GM21619 (cell line): Measurements from ENCODE around the gene CEBPZOS.
A peak's percentile ranks its signal among the peaks of the same experiment; 100 is the strongest.

ENCODE experiments used
- ATAC-seq: cut with Tn5 transposase; IDR thresholded peaks from one replicate; pipeline ENCODE4 v1.9.1; 2021; ENCODE audit not compliant: unreplicated experiment

CEBPZOS gene

DNA sequence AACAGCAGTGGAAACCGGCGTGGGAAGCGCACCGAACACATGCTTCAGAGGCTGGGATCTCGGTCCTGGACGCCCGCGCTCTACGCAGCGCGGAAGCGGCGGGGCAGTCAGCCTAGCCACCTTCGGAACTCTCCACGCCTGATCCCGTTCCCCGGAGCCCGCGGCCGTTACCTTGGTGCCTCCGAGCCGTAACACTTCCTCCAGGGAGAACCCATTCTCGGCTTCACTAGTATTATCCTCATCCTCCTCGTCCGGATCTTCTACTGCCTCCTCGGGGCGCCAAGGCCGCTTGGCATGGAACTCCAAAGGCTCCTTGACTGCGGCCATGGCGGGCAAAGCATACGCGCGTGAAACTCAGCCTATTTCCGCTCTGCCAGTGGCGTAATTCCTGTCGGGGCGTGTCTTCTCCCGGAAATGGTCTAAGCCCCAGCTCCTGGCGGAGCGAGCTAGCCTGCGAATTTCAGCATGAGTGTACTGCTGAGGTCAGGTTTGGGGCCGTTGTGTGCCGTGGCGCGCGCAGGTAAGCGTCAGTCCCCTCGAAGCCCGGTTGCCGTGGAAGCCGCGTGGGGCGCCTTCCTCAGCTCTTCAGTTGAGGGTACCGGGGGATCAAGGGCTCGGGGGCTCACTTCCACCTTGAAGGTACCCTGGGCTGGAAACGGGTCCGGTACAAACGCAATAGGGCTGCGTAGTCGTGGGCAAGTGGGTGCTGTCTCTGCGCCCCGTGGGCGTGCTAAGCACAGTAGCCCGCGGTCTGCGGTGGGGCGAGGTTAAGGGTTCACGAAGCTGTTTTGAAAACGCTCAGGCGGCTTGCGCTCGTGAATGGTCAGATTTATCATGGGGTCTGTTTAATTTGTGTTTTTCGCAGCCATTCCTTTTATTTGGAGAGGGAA lies 35.2 kb downstream of the CEBPZOS start, which contains the start of the genes CEBPZ and NDUFAF7:
TSS of gene CEBPZ (minus strand) at position 356 of the 890 bp plus-strand sequence. CDS start at position 327, 29 bp downstream.
TSS of gene NDUFAF7 (plus strand) at position 418 of the 890 bp plus-strand sequence. CDS start at position 466, 48 bp downstream.
- ATAC-seq, result peak; percentile 96

DNA sequence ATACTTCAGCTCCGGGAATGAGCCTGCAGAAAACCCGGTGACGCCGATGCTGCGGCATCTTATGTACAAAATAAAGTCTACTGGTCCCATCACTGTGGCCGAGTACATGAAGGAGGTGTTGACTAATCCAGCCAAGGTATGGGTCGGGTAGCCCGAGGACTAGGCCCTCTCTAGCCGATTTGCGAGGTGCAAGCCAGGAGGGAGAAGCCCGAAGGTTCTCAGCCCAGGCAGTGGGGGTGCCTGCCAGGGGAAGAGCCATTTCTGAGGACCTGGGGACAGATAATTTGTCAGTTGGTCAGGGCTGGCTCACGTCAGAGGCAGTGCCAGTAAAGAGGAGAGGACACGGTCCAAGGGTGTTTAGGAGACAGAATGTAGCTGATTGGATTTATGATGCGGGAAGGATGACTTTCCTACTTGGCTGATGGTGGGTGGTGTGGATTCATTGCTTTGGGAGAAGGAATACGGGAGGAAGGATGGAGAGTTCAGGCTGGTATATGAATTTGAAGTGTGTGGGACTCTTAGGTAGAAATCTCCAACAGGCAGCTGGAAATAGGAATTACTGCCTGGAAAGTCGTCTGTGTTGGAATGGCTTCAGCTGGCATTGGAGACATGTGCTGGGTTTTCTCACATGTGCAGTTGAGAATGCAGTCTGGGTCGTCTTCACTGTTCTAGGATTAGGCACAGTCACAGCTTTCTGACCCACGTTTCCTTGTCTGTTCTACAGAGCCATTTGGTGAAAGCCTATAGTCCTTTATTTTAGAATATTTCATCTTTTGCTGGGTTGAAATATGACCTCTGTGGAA lies 36.0 kb downstream of the CEBPZOS start:
- ATAC-seq, result no peak

DNA sequence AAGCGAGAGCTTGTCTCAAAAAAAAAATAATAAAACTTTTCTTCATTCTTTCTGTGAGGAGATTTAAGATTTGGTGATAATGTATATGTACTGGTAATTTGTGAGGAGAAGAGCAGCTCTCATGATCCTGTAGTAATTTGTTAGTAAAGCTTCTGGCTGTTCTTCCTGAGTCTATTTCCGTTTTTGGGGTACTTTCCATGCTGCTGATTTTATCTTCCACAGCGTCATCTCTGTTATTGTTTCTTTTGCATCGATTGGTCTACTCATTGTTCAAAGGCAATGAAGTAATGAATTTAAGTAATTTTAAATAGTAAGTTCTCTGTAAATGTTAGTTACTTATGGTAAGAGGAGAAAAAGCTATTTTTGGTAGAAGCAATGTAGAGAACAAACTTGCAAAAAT lies 47.1 kb downstream of the CEBPZOS start:
- no peak for ATAC-seq

DNA sequence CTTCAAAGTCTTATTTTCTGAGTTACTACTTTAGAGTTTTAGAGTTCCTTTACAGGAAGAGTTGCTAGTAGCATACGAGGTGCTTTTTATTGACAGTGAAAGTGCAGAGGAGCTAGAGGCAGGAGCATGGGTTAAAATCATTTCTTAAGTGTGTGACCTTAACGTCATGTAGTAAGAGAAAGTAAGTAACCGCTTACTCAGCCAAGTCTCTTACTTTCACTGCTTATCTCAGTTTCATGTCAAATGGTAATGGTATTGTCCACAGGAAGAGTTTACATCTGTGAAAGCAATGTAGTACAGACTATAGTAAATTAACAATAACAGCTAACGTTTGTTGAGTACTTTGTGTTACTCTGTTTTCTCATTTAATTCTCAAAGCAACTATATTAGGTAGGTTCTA lies 47.7 kb downstream of the CEBPZOS start:
- ATAC-seq, result peak; percentile 90

DNA sequence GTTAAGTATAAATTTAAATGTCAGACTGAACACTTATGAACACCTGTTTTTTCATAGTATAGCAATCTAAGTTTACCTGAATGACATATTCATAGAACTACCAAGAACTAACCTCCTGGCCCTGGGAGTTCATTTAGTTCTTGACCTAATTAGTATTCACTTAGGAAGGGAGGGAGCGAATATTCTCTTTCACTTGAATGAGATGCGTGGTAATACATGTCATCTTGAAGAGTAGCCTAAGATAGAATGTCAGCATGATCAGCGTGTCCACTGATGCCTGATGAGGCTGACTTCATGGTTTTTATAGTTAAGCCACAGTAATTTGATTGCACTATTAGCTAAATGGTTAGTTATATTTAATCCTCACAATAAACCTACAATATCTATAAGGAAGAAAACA lies 48.5 kb downstream of the CEBPZOS start:
- no peak for ATAC-seq

DNA sequence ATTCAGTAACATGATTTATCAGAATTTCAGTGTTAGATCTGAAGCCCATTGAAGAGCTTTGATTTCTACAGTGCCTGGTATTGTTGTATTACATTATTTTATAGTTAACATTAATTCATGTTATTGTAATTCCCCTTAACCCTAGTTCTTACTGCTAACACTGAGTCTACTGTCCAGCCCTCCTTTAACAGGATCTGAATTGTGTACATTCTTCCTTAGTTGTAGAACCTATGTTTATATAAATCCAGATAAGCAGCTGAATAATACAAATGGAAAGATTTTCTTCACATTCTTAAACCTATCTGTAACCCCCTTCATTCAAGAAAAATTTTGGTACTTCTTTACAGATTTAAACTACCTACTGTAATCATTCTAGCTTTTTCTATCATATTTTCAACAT lies 49.9 kb downstream of the CEBPZOS start:
- no peak for ATAC-seq

DNA sequence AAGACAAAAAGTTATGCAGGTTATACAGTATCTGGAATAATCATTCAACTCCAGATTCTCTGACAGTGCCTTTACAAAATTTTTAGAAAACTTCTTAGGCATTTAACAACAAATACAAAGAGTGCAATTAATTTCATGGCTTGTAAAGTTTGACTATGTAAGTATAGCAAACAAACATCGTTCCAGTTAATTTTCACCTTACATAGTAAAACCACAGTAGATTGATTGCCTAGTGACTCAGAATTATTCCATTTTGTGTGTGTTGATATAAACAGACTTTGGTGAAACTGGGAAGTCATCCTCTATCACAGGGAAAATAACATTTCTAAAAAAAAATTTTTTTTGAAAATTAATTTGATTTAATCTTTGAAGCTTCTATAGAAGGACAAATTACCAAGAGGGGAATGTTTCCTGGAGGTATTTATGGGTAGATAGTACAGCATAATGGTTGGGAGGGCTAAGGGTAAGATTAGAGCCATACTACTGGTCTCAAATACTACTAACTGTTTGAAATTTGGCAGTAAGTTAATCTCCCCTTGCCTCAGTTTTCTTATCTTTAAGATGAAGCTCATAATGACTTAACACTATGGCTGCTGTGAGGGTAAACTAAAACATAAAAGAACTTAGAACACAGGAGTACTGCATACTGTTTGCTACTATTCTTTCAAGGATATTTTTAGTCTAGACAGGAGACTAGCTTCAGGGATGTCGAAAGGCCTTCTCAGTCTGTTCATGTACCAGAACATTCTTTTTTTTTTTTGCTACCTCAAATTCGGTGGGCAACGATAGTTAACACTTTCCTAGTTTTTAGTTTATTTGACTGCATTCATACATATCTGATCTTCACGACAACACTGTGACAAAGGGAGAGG lies 54.8 kb downstream of the CEBPZOS start:
- ATAC-seq, result no peak
